Measurements from ENCODE around the gene LRMDA. TPM values are rescaled to one million over a fixed set of nuclear protein-coding genes. Genes with fewer than 3 reads are reported as not detected.

Gene LRMDA
- total and polyA plus RNA-seq, 2 donors (not counting 1 experiment from before 2014, with no cell fraction given), result 0.12 TPM; not detected in 1

GRCh38 chr10:76560338-76560737 is 1128.9 kb downstream of the LRMDA start:
- H3K4me2 ChIP-seq (replicated peaks; ENCODE audit: low read depth, low read length, poor library complexity, severe bottlenecking), result no peak overlapping the region
- H3K9ac ChIP-seq (ENCODE audit: low read length), result no peak overlapping the region
- Mint-ChIP-seq H3K4me3 (no peak overlapping the region), H3K9me3 (ENCODE audit: insufficient read depth) (no peaks in the 10 kb centered on the region), H3K27me3 (peaks cover 9% of the 10 kb centered on the region), H3K27ac (no peak overlapping the region), H3K4me1 (no peaks in the 10 kb centered on the region)
- intact Hi-C loops (cut with micrococcal nuclease), result no loop called here
- no peaks in the 10 kb centered on the region for H3K4me1 ChIP-seq (ENCODE audit: control insufficient read depth in 2 of 2, insufficient read depth in 2 of 2, low read length in 2 of 2)
- no peaks in the 10 kb centered on the region for H4K20me1 ChIP-seq (ENCODE audit: control insufficient read depth, insufficient read depth, low read length, poor library complexity, severe bottlenecking)
- no peaks in the 10 kb centered on the region for H3K27me3 ChIP-seq (replicated peaks in 1 of 4; ENCODE audit: control extremely low read depth in 1 of 4, control insufficient read depth in 3 of 4, insufficient read depth in 4 of 4, low read length in 3 of 4)
- no peak for ATAC-seq (ENCODE audit: low read depth)
- CTCF ChIA-PET, result no interaction called here
- H3K79me2 ChIP-seq (ENCODE audit: control insufficient read depth, insufficient read depth, low read length), result no peaks in the 10 kb centered on the region
- H2AFZ ChIP-seq (ENCODE audit: insufficient read depth, low read depth, low read length, poor library complexity, severe bottlenecking), result no peak overlapping the region
- POLR2A ChIA-PET, result no interaction called here
- no peak overlapping the region for H3K27ac ChIP-seq (ENCODE audit: low read length in 2 of 2)
- no peaks in the 10 kb centered on the region for H3K36me3 ChIP-seq (replicated peaks in 1 of 2; ENCODE audit: control extremely low read depth in 1 of 2, control insufficient read depth in 1 of 2, extremely low read depth in 1 of 2, insufficient read depth in 2 of 2, low read length in 1 of 2)
- no peaks in the 10 kb centered on the region for H3K9me3 ChIP-seq (ENCODE audit: control extremely low read depth in 1 of 3, control insufficient read depth in 2 of 3, insufficient read depth in 1 of 3, low read length in 2 of 3)
- WGBS (ENCODE audit: insufficient coverage), result 77% methylated on average over 1 of the region's 5 CpGs
- TF ChIP-seq CTCF (IDR thresholded peaks at IDR 0.05), result no peak
- TF ChIP-seq EZH2 (IDR thresholded peaks at IDR 0.05; ENCODE audit: borderline replicate concordance, insufficient read depth, low read depth, low read length, poor library complexity, severe bottlenecking), result no peak
- H3K4me3 ChIP-seq (ENCODE audit: control extremely low read depth in 1 of 5, extremely low read depth in 1 of 5, insufficient read depth in 1 of 5, low read depth in 2 of 5, low read length in 4 of 5), result no peak overlapping the region
- no peak for DNase-seq

- H3K4me1 ChIP-seq (ENCODE audit: control insufficient read depth in 2 of 2, insufficient read depth in 2 of 2, low read length in 2 of 2), result no peaks in the 10 kb centered on the region
- H3K4me3 ChIP-seq (ENCODE audit: control extremely low read depth in 1 of 5, extremely low read depth in 1 of 5, insufficient read depth in 1 of 5, low read depth in 2 of 5, low read length in 4 of 5), result no peak overlapping the region
- Mint-ChIP-seq H3K27me3 (peaks cover 6% of the 10 kb centered on the region), H3K9me3 (ENCODE audit: insufficient read depth) (no peaks in the 10 kb centered on the region), H3K4me3 (no peak overlapping the region), H3K27ac (no peak overlapping the region), H3K4me1 (no peaks in the 10 kb centered on the region)
- no peak overlapping the region for H3K9ac ChIP-seq (ENCODE audit: low read length)
- H3K79me2 ChIP-seq (ENCODE audit: control insufficient read depth, insufficient read depth, low read length), result no peaks in the 10 kb centered on the region
- ChIA-PET CTCF (no interaction called here), POLR2A (no interaction called here)
- no peak overlapping the region for H3K27ac ChIP-seq (ENCODE audit: low read length in 2 of 2)
- no peaks in the 10 kb centered on the region for H3K36me3 ChIP-seq (replicated peaks in 1 of 2; ENCODE audit: control extremely low read depth in 1 of 2, control insufficient read depth in 1 of 2, extremely low read depth in 1 of 2, insufficient read depth in 2 of 2, low read length in 1 of 2)
- no peaks in the 10 kb centered on the region for H3K9me3 ChIP-seq (ENCODE audit: control extremely low read depth in 1 of 3, control insufficient read depth in 2 of 3, insufficient read depth in 1 of 3, low read length in 2 of 3)
- H3K4me2 ChIP-seq (replicated peaks; ENCODE audit: low read depth, low read length, poor library complexity, severe bottlenecking), result no peak overlapping the region
- no peak overlapping the region for H2AFZ ChIP-seq (ENCODE audit: insufficient read depth, low read depth, low read length, poor library complexity, severe bottlenecking)
- intact Hi-C loops (cut with micrococcal nuclease), result no loop called here
- H4K20me1 ChIP-seq (ENCODE audit: control insufficient read depth, insufficient read depth, low read length, poor library complexity, severe bottlenecking), result no peaks in the 10 kb centered on the region
- ATAC-seq (ENCODE audit: low read depth) (no peak), DNase-seq (no peak)
- TF ChIP-seq CTCF (IDR thresholded peaks at IDR 0.05) (no peak), EZH2 (IDR thresholded peaks at IDR 0.05; ENCODE audit: borderline replicate concordance, insufficient read depth, low read depth, low read length, poor library complexity, severe bottlenecking) (no peak)
- no peaks in the 10 kb centered on the region for H3K27me3 ChIP-seq (replicated peaks in 1 of 4; ENCODE audit: control extremely low read depth in 1 of 4, control insufficient read depth in 3 of 4, insufficient read depth in 4 of 4, low read length in 3 of 4)
These were observed 1131.9 kb downstream of the LRMDA start for GRCh38 chr10:76563286-76563685.
